ENCODE data around the gene DTX3L.
"Not testable (repeated sequence)": the region's sequence is repeated elsewhere in the genome, so short reads cannot be mapped to it uniquely, and the experiment has no call there.

The DTX3L gene

GRCh38 chr3:122562923-122563716 lies 1.0 kb upstream of the DTX3L start:
- no peak for DNase-seq (ENCODE audit: low read depth, low spot score)

GRCh38 chr3:122563717-122564025 lies 467 bp upstream of the DTX3L start:
- DNase-seq (ENCODE audit: low read depth, low spot score): no peak

- not testable (repeated sequence) for DNase-seq (ENCODE audit: low read depth, low spot score)
Observed at GRCh38 chr3:122568131-122568530, 4.0 kb downstream of the DTX3L start.

GRCh38 chr3:122568755-122569154 lies 4.6 kb downstream of the DTX3L start:
- DNase-seq (ENCODE audit: low read depth, low spot score): no peak

GRCh38 chr3:122572940-122573412 lies 8.8 kb downstream of the DTX3L start:
- DNase-seq (ENCODE audit: low read depth, low spot score): no peak

GRCh38 chr3:122576174-122576940 lies 12.2 kb downstream of the DTX3L start:
- no peak for DNase-seq (ENCODE audit: low read depth, low spot score)

- DNase-seq (ENCODE audit: low read depth, low spot score): no peak
Observed at GRCh38 chr3:122577409-122578031, 13.4 kb downstream of the DTX3L start, which contains the start of gene PARP15. TSS of gene PARP15 (plus strand) at chr3:122577650. CDS start at chr3:122577668, 18 bp downstream.

- no peak for DNase-seq (ENCODE audit: low read depth, low spot score)
Observed at GRCh38 chr3:122578069-122578740, 14.1 kb downstream of the DTX3L start.

- DNase-seq (ENCODE audit: low read depth, low spot score): no peak
Observed at GRCh38 chr3:122580470-122580869, 16.3 kb downstream of the DTX3L start.

GRCh38 chr3:122581622-122582021 lies 17.5 kb downstream of the DTX3L start:
- DNase-seq (ENCODE audit: low read depth, low spot score): no peak

- no peak for DNase-seq (ENCODE audit: low read depth, low spot score)
Observed at GRCh38 chr3:122582390-122582789, 18.3 kb downstream of the DTX3L start.

GRCh38 chr3:122586098-122586497 lies 22.0 kb downstream of the DTX3L start:
- no peak for DNase-seq (ENCODE audit: low read depth, low spot score)

GRCh38 chr3:122586773-122587485 lies 22.8 kb downstream of the DTX3L start:
- DNase-seq (ENCODE audit: low read depth, low spot score): no peak

GRCh38 chr3:122587572-122587971 lies 23.4 kb downstream of the DTX3L start:
- no peak for DNase-seq (ENCODE audit: low read depth, low spot score)

- no peak for DNase-seq (ENCODE audit: low read depth, low spot score)
Observed at GRCh38 chr3:122589297-122589696, 25.2 kb downstream of the DTX3L start.

- DNase-seq (ENCODE audit: low read depth, low spot score): no peak
Observed at GRCh38 chr3:122590610-122591009, 26.5 kb downstream of the DTX3L start.

GRCh38 chr3:122594025-122594424 lies 29.9 kb downstream of the DTX3L start:
- DNase-seq (ENCODE audit: low read depth, low spot score): no peak

GRCh38 chr3:122598151-122598550 lies 34.0 kb downstream of the DTX3L start:
- no peak for DNase-seq (ENCODE audit: low read depth, low spot score)

- no peak for DNase-seq (ENCODE audit: low read depth, low spot score)
Observed at GRCh38 chr3:122598556-122598955, 34.4 kb downstream of the DTX3L start.

- no peak for DNase-seq (ENCODE audit: low read depth, low spot score)
Observed at GRCh38 chr3:122602011-122602710, 38.0 kb downstream of the DTX3L start.

GRCh38 chr3:122603056-122603455 lies 38.9 kb downstream of the DTX3L start:
- no peak for DNase-seq (ENCODE audit: low read depth, low spot score)
